CD4-positive, alpha-beta T cell treated with Interferon gamma for 1 hour (primary cell): ENCODE results near the gene SLC30A2.

Experiments
- DNase-seq: peaks from one replicate; pipeline ENCODE4 v3.0.0-alpha.2; 2020

SLC30A2 gene

GRCh38 chr1:25993197-25993951, 52.5 kb downstream of the SLC30A2 start:
- no peak for DNase-seq

DNA sequence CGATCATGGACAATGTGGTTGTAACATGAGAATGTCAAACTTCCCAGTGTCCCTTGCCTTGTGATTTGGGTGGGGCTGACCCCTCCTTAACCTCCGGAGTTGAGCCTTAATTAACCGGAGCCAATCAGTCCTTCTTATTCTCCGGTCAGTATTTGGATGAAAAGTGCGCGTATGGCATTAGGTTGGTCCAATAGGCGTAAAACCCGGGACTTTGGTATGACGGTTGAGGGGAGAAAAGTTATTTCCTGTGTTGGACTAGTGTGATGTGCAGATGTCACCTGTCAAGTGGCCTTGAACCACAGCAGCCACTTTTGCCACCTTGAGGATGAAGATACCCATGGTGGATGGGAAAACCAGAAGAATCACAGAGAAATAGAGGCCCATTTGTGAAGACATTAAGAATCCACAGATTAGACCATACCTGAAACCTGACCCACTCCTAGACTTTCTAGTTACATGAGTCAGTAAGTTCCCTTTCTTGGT, 53.2 kb downstream of the SLC30A2 start:
- no peak for DNase-seq

GRCh38 chr1:25991937-25992688, 53.8 kb downstream of the SLC30A2 start:
- no peak for DNase-seq

GRCh38 chr1:25990702-25991395, 55.1 kb downstream of the SLC30A2 start:
- peak; percentile 48 for DNase-seq

- DNase-seq, result no peak
These were observed 55.7 kb downstream of the SLC30A2 start for GRCh38 chr1:25990251-25990650.

GRCh38 chr1:25989440-25990234, 56.3 kb downstream of the SLC30A2 start:
- DNase-seq, result no peak

- DNase-seq, result no peak
These were observed 58.0 kb downstream of the SLC30A2 start for GRCh38 chr1:25987951-25988350.
